H1 (cell line): ENCODE data around the gene RANBP9. TPM values are rescaled to one million over a fixed set of nuclear protein-coding genes. Genes with fewer than 3 reads are reported as not detected.

ENCODE experiments used
- KDM5A ChIP-seq: fragments of 200-600 bp; IDR thresholded peaks from 2 replicates; pipeline ENCODE4 v1.7.1; 2012; ENCODE audit warnings: mild to moderate bottlenecking, low read length, inconsistent platforms, mixed read lengths
- POU5F1 ChIP-seq: IDR thresholded peaks from 2 replicates; pipeline ENCODE4 v1.6.1; 2011; ENCODE audit warnings: low read depth, mild to moderate bottlenecking, low read length, moderate library complexity
- RXRA ChIP-seq: IDR thresholded peaks from 2 replicates; pipeline ENCODE4 v1.6.1; 2011; ENCODE audit warnings: low read depth, mild to moderate bottlenecking, low read length, moderate library complexity; ENCODE audit not compliant: insufficient read depth
- SAP30 ChIP-seq: fragments of 300-600 bp; sonication (generic); IDR thresholded peaks from 2 replicates; pipeline ENCODE4 v1.7.1; 2012; ENCODE audit warnings: low read length, moderate library complexity, mild to moderate bottlenecking, inconsistent platforms; ENCODE audit not compliant: insufficient read depth, insufficient replicate concordance
- SP4 ChIP-seq: IDR thresholded peaks from 2 replicates; pipeline ENCODE4 v1.6.1; 2012; ENCODE audit warnings: low read length, inconsistent platforms
- ZNF274 ChIP-seq: IDR thresholded peaks from 2 replicates; pipeline ENCODE4 v1.7.0; 2012; ENCODE audit warnings: low read length, borderline replicate concordance; ENCODE audit errors: extremely low read depth
- polyA plus RNA-seq, 7 experiments: library from polyadenylated mRNA; depleted of rRNA in 3 of 7; stranded (reverse) in 5 of 7; unstranded in 2 of 7; fragments of >200 nt in 5 of 7; fragments of 200-250 nt in 2 of 7; gene quantifications; 1 replicate in 5 of 7; 2 replicates in 1 of 7; 4 replicates in 1 of 7; pipeline versions ENCODE4 v1.2.1 to v1.2.3, GENCODE V29; 2011 to 2013; ENCODE audit warnings: missing spikeins in 2 of 7, mixed read lengths in 2 of 7
- total RNA-seq: library from RNA; stranded (reverse); fragmentation: NEBNext Ultra II Directional; extraction: Animal tissue kit (Norgen Biotek cat#: 25700); gene quantifications from 2 replicates; pipeline ENCODE4 v1.2.1, GENCODE V29; 2021

The RANBP9 gene
- total and polyA plus RNA-seq, 2 of the 8 experiments (the other 6 are each of a cell fraction or from before 2014, with no cell fraction given) = 13.0 to 36.7 TPM

DNA sequence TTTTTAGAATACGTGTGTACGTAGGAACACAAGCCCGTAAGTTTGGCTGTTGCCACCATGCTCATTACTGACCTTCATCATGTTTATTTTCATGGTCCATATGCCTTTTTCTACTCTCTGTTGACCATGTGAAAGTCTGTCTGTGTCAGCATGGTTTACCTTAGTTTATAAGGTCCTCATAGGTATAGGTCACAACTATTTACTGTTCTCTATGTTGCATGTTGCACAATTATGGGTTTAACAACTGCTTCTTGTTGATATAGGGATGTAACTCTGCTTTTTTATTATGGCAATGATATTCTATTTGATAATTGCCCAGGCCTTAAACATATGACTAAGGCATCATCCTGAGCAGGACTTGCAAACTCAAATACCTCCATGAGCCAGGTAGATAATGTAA is 13.4 kb upstream of the RANBP9 start (continued):
- TF ChIP-seq ZNF274 (no peak), KDM5A (no peak), POU5F1 (no peak), SAP30 (no peak), RXRA (no peak), SP4 (no peak)
